ENCODE measurements around the gene FBXO41.

DNA sequence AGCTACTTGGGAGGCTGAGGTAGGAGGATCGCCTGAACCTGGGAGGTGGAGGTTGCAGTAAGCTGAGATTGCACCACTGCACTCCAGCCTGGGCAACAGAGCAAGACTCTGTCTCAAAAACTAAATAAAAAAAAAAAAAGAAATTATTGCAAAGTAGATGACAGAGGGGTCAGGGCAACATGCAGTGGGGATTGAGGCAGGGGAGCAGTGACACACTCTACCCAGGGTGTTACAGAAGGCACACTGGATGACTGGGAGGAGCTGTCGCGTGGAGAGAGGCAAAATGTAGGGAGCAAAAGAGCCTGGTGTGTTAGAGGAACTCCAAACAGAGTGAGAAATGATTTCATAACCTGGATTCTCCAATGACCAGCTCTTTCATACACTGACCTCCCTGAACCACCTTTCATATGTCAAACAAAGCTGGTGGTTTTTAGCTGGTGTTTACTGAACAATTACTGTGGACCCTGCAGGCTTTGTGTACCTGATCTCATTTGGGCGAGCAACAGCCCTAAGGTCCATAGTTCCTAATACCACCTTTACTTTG, 22.1 kb downstream of the FBXO41 start:
- TF ChIP-seq FOS (IDR thresholded peaks at IDR 0.05; ENCODE audit: borderline replicate concordance, insufficient read depth, low read length) = no peak
- TF ChIP-seq CTCF (IDR thresholded peaks at IDR 0.05; ENCODE audit: extremely low read depth in 1 of 2, insufficient read depth in 1 of 2, low read depth in 1 of 2, low read length in 2 of 2) = no peak
- no peak for TF ChIP-seq POLR2A (IDR thresholded peaks at IDR 0.05; ENCODE audit: low read depth, low read length)
- no peak for TF ChIP-seq EZH2 (IDR thresholded peaks at IDR 0.05; ENCODE audit: borderline replicate concordance, low read depth, low read length, severe bottlenecking)
